NT2/D1 (cell line): ENCODE measurements around the gene CLEC16A.

ENCODE experiments used
- DNase-seq: peaks from one replicate; pipeline ENCODE4 v3.0.0-alpha.2; 2011; ENCODE audit warnings: low read depth, low spot score
- H3K27me3 ChIP-seq: 2 replicates; pipeline ENCODE4 v1.6.0; 2011; ENCODE audit warnings: mild to moderate bottlenecking; ENCODE audit not compliant: insufficient read length, insufficient read depth
- H3K36me3 ChIP-seq: 2 replicates; pipeline ENCODE4 v1.6.1; 2011; ENCODE audit warnings: mild to moderate bottlenecking, low read length, mixed read lengths; ENCODE audit not compliant: insufficient read depth, insufficient read length
- H3K4me1 ChIP-seq: 2 replicates; pipeline ENCODE4 v1.5.1; 2011; ENCODE audit not compliant: insufficient read depth, insufficient read length
- H3K4me3 ChIP-seq: 2 replicates; pipeline ENCODE4 v1.5.1; 2011; ENCODE audit warnings: low read depth; ENCODE audit not compliant: insufficient read length
- H3K9ac ChIP-seq: 2 replicates; pipeline ENCODE4 v1.6.0; 2011; ENCODE audit warnings: low read depth; ENCODE audit not compliant: insufficient read length
- H3K9me3 ChIP-seq: 2 replicates; pipeline ENCODE4 v1.5.1; 2011; ENCODE audit warnings: mild to moderate bottlenecking, low read length; ENCODE audit not compliant: insufficient read depth
- SUZ12 ChIP-seq: IDR thresholded peaks from 2 replicates; pipeline ENCODE4 v1.6.1; 2011; ENCODE audit not compliant: insufficient read length, insufficient read depth; ENCODE audit errors: extremely low read depth
- YY1 ChIP-seq: IDR thresholded peaks from 2 replicates; pipeline ENCODE4 v1.6.1; 2011; ENCODE audit not compliant: insufficient read length, insufficient read depth
- ZNF274 ChIP-seq: IDR thresholded peaks from 2 replicates; pipeline ENCODE4 v1.6.1; 2011; ENCODE audit warnings: mild to moderate bottlenecking, low read depth, low read length

The CLEC16A gene

GRCh38 chr16:11097094-11097786 is 152.9 kb downstream of the CLEC16A start:
- Histone ChIP-seq H3K27me3 (no peaks in the 10 kb centered on the region), H3K4me3 (no peak overlapping the region), H3K9ac (no peak overlapping the region), H3K9me3 (no peaks in the 10 kb centered on the region), H3K4me1 (peaks cover 11% of the 10 kb centered on the region), H3K36me3 (peaks cover 13% of the 10 kb centered on the region)
- no peak for DNase-seq
- TF ChIP-seq YY1 (no peak), SUZ12 (no peak), ZNF274 (no peak)

- Histone ChIP-seq H3K4me1 (peaks cover 11% of the 10 kb centered on the region), H3K27me3 (no peaks in the 10 kb centered on the region), H3K9me3 (no peaks in the 10 kb centered on the region), H3K36me3 (peaks cover 13% of the 10 kb centered on the region), H3K4me3 (no peak overlapping the region), H3K9ac (no peak overlapping the region)
- no peak for TF ChIP-seq SUZ12
- no peak for TF ChIP-seq ZNF274
- no peak for TF ChIP-seq YY1
- no peak for DNase-seq
These were observed 153.4 kb downstream of the CLEC16A start for GRCh38 chr16:11097787-11098167.

- Histone ChIP-seq H3K4me3 (no peak overlapping the region), H3K9ac (no peak overlapping the region), H3K9me3 (no peaks in the 10 kb centered on the region), H3K27me3 (no peaks in the 10 kb centered on the region), H3K36me3 (peaks cover 13% of the 10 kb centered on the region), H3K4me1 (peaks cover 13% of the 10 kb centered on the region)
- no peak for TF ChIP-seq SUZ12
- no peak for TF ChIP-seq YY1
- TF ChIP-seq ZNF274 = no peak
- DNase-seq = no peak
These were observed 154.4 kb downstream of the CLEC16A start for GRCh38 chr16:11098601-11099390.

- Histone ChIP-seq H3K9me3 (no peaks in the 10 kb centered on the region), H3K4me3 (no peak overlapping the region), H3K36me3 (peaks cover 13% of the 10 kb centered on the region), H3K9ac (no peak overlapping the region), H3K4me1 (peaks cover 8% of the 10 kb centered on the region), H3K27me3 (no peaks in the 10 kb centered on the region)
- TF ChIP-seq SUZ12 (no peak), ZNF274 (no peak), YY1 (no peak)
- no peak for DNase-seq
These were observed 155.4 kb downstream of the CLEC16A start for GRCh38 chr16:11099672-11100205.

GRCh38 chr16:11100239-11100750 is 155.9 kb downstream of the CLEC16A start:
- Histone ChIP-seq H3K9me3 (no peaks in the 10 kb centered on the region), H3K4me3 (no peak overlapping the region), H3K27me3 (no peaks in the 10 kb centered on the region), H3K4me1 (peaks cover 12% of the 10 kb centered on the region), H3K36me3 (peaks cover 13% of the 10 kb centered on the region), H3K9ac (peak overlapping the region; percentile 37)
- DNase-seq = peak; percentile 78
- TF ChIP-seq SUZ12 (no peak), ZNF274 (no peak), YY1 (no peak)

GRCh38 chr16:11101283-11101682 is 156.9 kb downstream of the CLEC16A start:
- H3K9ac ChIP-seq = no peak overlapping the region
- TF ChIP-seq ZNF274 = no peak
- no peak for TF ChIP-seq YY1
- TF ChIP-seq SUZ12 = no peak

More at GRCh38 chr16:11101283-11101682, 156.9 kb downstream of the CLEC16A start:
- no peak for DNase-seq
- Histone ChIP-seq H3K36me3 (peaks cover 13% of the 10 kb centered on the region), H3K27me3 (no peaks in the 10 kb centered on the region), H3K9me3 (no peaks in the 10 kb centered on the region), H3K4me1 (peaks cover 14% of the 10 kb centered on the region), H3K4me3 (no peak overlapping the region)
